Stomach (tissue), 9 donors: ENCODE results near the gene PHF20. TPM values are rescaled to one million over a fixed set of nuclear protein-coding genes. Genes with fewer than 3 reads are reported as not detected.
A peak's percentile ranks its signal among the peaks of the same experiment; 100 is the strongest.

Experiments
- DNase-seq, 2 donors: peaks; one replicate each; pipeline versions ENCODE4 v3.0.0 to v3.0.0-alpha.2; 2013 to 2019
- H3K27ac ChIP-seq, 5 donors: fragments of 200-600 bp in 4 of 5; sonication (generic) in 4 of 5; one replicate each; pipeline ENCODE4 v1.5.1; 2013 to 2019; ENCODE audit warnings: mild to moderate bottlenecking in 1 of 5, moderate library complexity in 1 of 5
- H3K27me3 ChIP-seq, 3 donors: fragments of 200-600 bp; sonication (generic); one replicate each; pipeline ENCODE4 v1.5.1; 2017 to 2019; ENCODE audit warnings: mixed run types in 1 of 3
- H3K36me3 ChIP-seq, 4 donors: fragments of 200-600 bp; sonication (generic); 1 replicate in 3 of 4; 2 replicates in 1 of 4; pipeline ENCODE4 v1.5.1; 2016 to 2019
- H3K4me1 ChIP-seq, 4 donors: fragments of 200-600 bp; sonication (generic); one replicate each; pipeline ENCODE4 v1.5.1; 2016 to 2019
- H3K4me3 ChIP-seq, 4 donors: fragments of 200-600 bp; sonication (generic) in 3 of 4; one replicate each; pipeline ENCODE4 v1.5.1; 2016 to 2019; ENCODE audit warnings: mild to moderate bottlenecking in 1 of 4
- H3K9me3 ChIP-seq, 4 donors: fragments of 200-600 bp; sonication (generic); one replicate each; pipeline ENCODE4 v1.5.1; 2016 to 2019
- EP300 ChIP-seq: sonication (generic); formaldehyde crosslinking; IDR thresholded peaks from one replicate; pipeline ENCODE4 v1.6.1; 2017; ENCODE audit warnings: antibody characterized with exemption
- POLR2A ChIP-seq, 4 donors: fragments of 450-650 bp; IDR thresholded peaks; one replicate each; pipeline ENCODE4 v1.6.1; 2016; ENCODE audit warnings: antibody characterized with exemption in 4 of 4, control low read depth in 2 of 4, mild to moderate bottlenecking in 1 of 4, moderate library complexity in 1 of 4
- POLR2AphosphoS5 ChIP-seq, 3 donors: sonication (generic); formaldehyde crosslinking; IDR thresholded peaks; one replicate each; pipeline ENCODE4 v1.6.1; 2016; ENCODE audit warnings: antibody characterized with exemption in 3 of 3
- WGBS, 5 donors: extraction: QIAGEN DNeasy Blood & Tissue Kit in 3 of 5; methylation state at CpG; one replicate each; pipeline versions ENCODE4 v1.1.5 to v1.1.7; 2013 to 2018; 5-methylcytosine and 5-hydroxymethylcytosine counted together
- intact Hi-C: fragments of 100-400 bp; cut with DNase I; formaldehyde crosslinking; loops from one replicate; pipeline ENCODE4 v1.15.1; 2023; ENCODE audit warnings: low total_unique reads
- polyA plus RNA-seq, 3 donors: library from polyadenylated mRNA; stranded (reverse); fragments of 200-250 nt; gene quantifications; one replicate each; pipeline ENCODE4 v1.2.3, GENCODE V29; 2013
- total RNA-seq, 5 donors: library from RNA; depleted of rRNA; stranded (reverse); fragments of >200 nt; gene quantifications; one replicate each; pipeline versions ENCODE4 v1.1.0 to v1.2.3, GENCODE V29; 2014 to 2016
- TF ChIP-seq, protein P1 (sequence below), 7 experiments: fragments of 450-650 bp in 4 of 7; fragments of 200-600 bp in 3 of 7; sonication (generic) in 3 of 7; IDR thresholded peaks; one replicate each; pipeline ENCODE4 v1.5.1; 2016 to 2019; ENCODE audit warnings: antibody characterized with exemption in 7 of 7, control low read depth in 2 of 7, mild to moderate bottlenecking in 1 of 7
- donor health status: healthy with polysubstance abuse.
- donor health status: Bipolar disorder and iron deficiency.
- donor health status: healthy.

PHF20 gene
- total and polyA plus RNA-seq, 8 donors: 18.3 to 135 (median 31.5) TPM

- H3K27me3 ChIP-seq: no peaks in the 10 kb centered on the region
- no peaks in the 10 kb centered on the region for H3K9me3 ChIP-seq
- no peak for DNase-seq
- TF ChIP-seq POLR2A (IDR thresholded peaks at IDR 0.05) (no peak), EP300 (no peak)
- TF ChIP-seq, protein P1, sequence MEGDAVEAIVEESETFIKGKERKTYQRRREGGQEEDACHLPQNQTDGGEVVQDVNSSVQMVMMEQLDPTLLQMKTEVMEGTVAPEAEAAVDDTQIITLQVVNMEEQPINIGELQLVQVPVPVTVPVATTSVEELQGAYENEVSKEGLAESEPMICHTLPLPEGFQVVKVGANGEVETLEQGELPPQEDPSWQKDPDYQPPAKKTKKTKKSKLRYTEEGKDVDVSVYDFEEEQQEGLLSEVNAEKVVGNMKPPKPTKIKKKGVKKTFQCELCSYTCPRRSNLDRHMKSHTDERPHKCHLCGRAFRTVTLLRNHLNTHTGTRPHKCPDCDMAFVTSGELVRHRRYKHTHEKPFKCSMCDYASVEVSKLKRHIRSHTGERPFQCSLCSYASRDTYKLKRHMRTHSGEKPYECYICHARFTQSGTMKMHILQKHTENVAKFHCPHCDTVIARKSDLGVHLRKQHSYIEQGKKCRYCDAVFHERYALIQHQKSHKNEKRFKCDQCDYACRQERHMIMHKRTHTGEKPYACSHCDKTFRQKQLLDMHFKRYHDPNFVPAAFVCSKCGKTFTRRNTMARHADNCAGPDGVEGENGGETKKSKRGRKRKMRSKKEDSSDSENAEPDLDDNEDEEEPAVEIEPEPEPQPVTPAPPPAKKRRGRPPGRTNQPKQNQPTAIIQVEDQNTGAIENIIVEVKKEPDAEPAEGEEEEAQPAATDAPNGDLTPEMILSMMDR (IDR thresholded peaks at IDR 0.05): no peak
- 93 to 95% (median 94%) methylated on average over 20 of the region's 20 CpGs for WGBS, 5 donors
- H3K36me3 ChIP-seq: peaks cover 94 to 100% (median 100%) of the 10 kb centered on the region in 4 donors
- intact Hi-C loops: no loop called here
- H3K27ac ChIP-seq: no peak overlapping the region
- H3K4me1 ChIP-seq: peaks cover 21 to 90% (median 46%) of the 10 kb centered on the region in 4 donors
- H3K4me3 ChIP-seq: no peak overlapping the region
These were observed 44.7 kb upstream of the PHF20 start for GRCh38 chr20:35726842-35727711.

GRCh38 chr20:35729283-35729807 lies 42.5 kb upstream of the PHF20 start:
- H3K36me3 ChIP-seq: peaks cover 86 to 100% (median 99%) of the 10 kb centered on the region in 4 donors
- peaks cover 32 to 90% (median 54%) of the 10 kb centered on the region in 4 donors for H3K4me1 ChIP-seq
- DNase-seq: no peak
- no peaks in the 10 kb centered on the region for H3K27me3 ChIP-seq
- peak overlapping the region in 1 of 5 donors; percentile 18 for H3K27ac ChIP-seq
- intact Hi-C loops: no loop called here
- H3K9me3 ChIP-seq: no peaks in the 10 kb centered on the region
- TF ChIP-seq, protein P1 (IDR thresholded peaks at IDR 0.05): no peak
- no peak for TF ChIP-seq POLR2A (IDR thresholded peaks at IDR 0.05)
- no peak for TF ChIP-seq EP300
- TF ChIP-seq POLR2AphosphoS5 (IDR thresholded peaks at IDR 0.05): no peak
- no peak overlapping the region for H3K4me3 ChIP-seq
- WGBS, 5 donors: 62 to 83% (median 71%) methylated on average over 7 of the region's 7 CpGs

GRCh38 chr20:35729836-35730582 lies 41.8 kb upstream of the PHF20 start:
- H3K27ac ChIP-seq: peak overlapping the region in 3 of 5 donors; percentile 10 to 58 (median 16)
- H3K4me1 ChIP-seq: peaks cover 37 to 93% (median 60%) of the 10 kb centered on the region in 4 donors
- peak overlapping the region in 1 of 4 donors; percentile 10 for H3K4me3 ChIP-seq
- intact Hi-C loops: loop anchor here (10.0 kb wide), 1 partner anchor 155 kb away; no protein-coding TSS in a partner anchor
- WGBS, 5 donors: 59 to 78% (median 61%) methylated on average over 2 of the region's 2 CpGs
- TF ChIP-seq EP300 (no peak), POLR2AphosphoS5 (IDR thresholded peaks at IDR 0.05) (no peak), POLR2A (IDR thresholded peaks at IDR 0.05) (no peak)
- TF ChIP-seq, protein P1 (IDR thresholded peaks at IDR 0.05): no peak
- H3K36me3 ChIP-seq: peaks cover 86 to 100% (median 99%) of the 10 kb centered on the region in 4 donors
- DNase-seq: no peak
- H3K27me3 ChIP-seq: no peaks in the 10 kb centered on the region
- no peaks in the 10 kb centered on the region for H3K9me3 ChIP-seq
